Inferior parietal cortex (tissue), 1 donor: ENCODE data around the gene TMEM250.

Source experiments
- DNase-seq: peaks from one replicate; pipeline ENCODE4 v3.0.0-alpha.2; 2016; ENCODE audit errors: extremely low spot score

Gene TMEM250

GRCh38 chr9:136147890-136148714 is 29.4 kb upstream of the TMEM250 start:
- DNase-seq: no peak

- no peak for DNase-seq
Observed at GRCh38 chr9:136147038-136147889, 28.6 kb upstream of the TMEM250 start.

- DNase-seq: no peak
Observed at GRCh38 chr9:136146126-136147037, 27.7 kb upstream of the TMEM250 start.

GRCh38 chr9:136145580-136145979 is 26.9 kb upstream of the TMEM250 start:
- no peak for DNase-seq

GRCh38 chr9:136144450-136144849 is 25.8 kb upstream of the TMEM250 start:
- DNase-seq: no peak

- DNase-seq: no peak
Observed at GRCh38 chr9:136143215-136144001, 24.7 kb upstream of the TMEM250 start.

- DNase-seq: no peak
Observed at GRCh38 chr9:136142859-136143214, 24.2 kb upstream of the TMEM250 start.

- no peak for DNase-seq
Observed at GRCh38 chr9:136142414-136142796, 23.7 kb upstream of the TMEM250 start.

GRCh38 chr9:136141682-136142413 is 23.2 kb upstream of the TMEM250 start:
- DNase-seq: no peak

- DNase-seq: peak; percentile 29
Observed at GRCh38 chr9:136140966-136141365, 22.3 kb upstream of the TMEM250 start.

- no peak for DNase-seq
Observed at GRCh38 chr9:136140046-136140445, 21.4 kb upstream of the TMEM250 start.

GRCh38 chr9:136138566-136138965 is 19.9 kb upstream of the TMEM250 start:
- no peak for DNase-seq

GRCh38 chr9:136137321-136138265 is 18.9 kb upstream of the TMEM250 start:
- no peak for DNase-seq

- no peak for DNase-seq
Observed at GRCh38 chr9:136136127-136136925, 17.7 kb upstream of the TMEM250 start.

- DNase-seq: no peak
Observed at GRCh38 chr9:136135326-136136126, 16.9 kb upstream of the TMEM250 start.

GRCh38 chr9:136133959-136134484 is 15.3 kb upstream of the TMEM250 start:
- DNase-seq: no peak
